Fibroblast of lung (primary cell): ENCODE measurements around the gene NRP1.

Experiments used
- CTCF ChIP-seq, 2 donors: IDR thresholded peaks in 1 of 2; conservative IDR thresholded peaks in 1 of 2; 1 replicate in 1 of 2; 2 replicates in 1 of 2; pipeline ENCODE4 v1.5.1; 2011 to 2012; ENCODE audit warnings: low read length in 2 of 2, control low read depth in 1 of 2, inconsistent platforms in 1 of 2, low read depth in 1 of 2, mild to moderate bottlenecking in 1 of 2
- EZH2 ChIP-seq: IDR thresholded peaks from 2 replicates; pipeline ENCODE4 v1.5.1; 2012; ENCODE audit warnings: low read length, control low read depth, mild to moderate bottlenecking; ENCODE audit errors: missing control alignments

GRCh38 chr10:33133557-33133956 is 200.9 kb downstream of the NRP1 start:
- TF ChIP-seq CTCF (conservative IDR thresholded peaks at IDR 0.05 in 1 of 2, IDR thresholded peaks at IDR 0.05 in 1 of 2; ENCODE audit: low read depth in 1 of 2, low read length in 2 of 2): no peak
- no peak for TF ChIP-seq EZH2
